CD4-positive, alpha-beta memory T cell (primary cell): Measurements from ENCODE around the gene F13B. TPM values are rescaled to one million over a fixed set of nuclear protein-coding genes. Genes with fewer than 3 reads are reported as not detected.

Source experiments
- CTCF ChIA-PET: fragments of 350-600 bp; sonication (Branson Sonifier 250); formaldehyde crosslinking; loops from one replicate; lab custom pipeline; 2021; ENCODE audit warnings: inconsistent platforms; ENCODE audit not compliant: partially characterized antibody; lab: Charles Lee
- POLR2A ChIA-PET: fragments of 350-600 bp; sonication (Branson Sonifier 250); formaldehyde crosslinking; loops from one replicate; lab custom pipeline; 2021; ENCODE audit not compliant: partially characterized antibody; lab: Charles Lee
- DNase-seq, 5 donors: peaks; one replicate each; pipeline versions ENCODE4 v3.0.0 to v3.0.0-alpha.2; 2020 to 2022; ENCODE audit warnings: mixed read lengths in 1 of 5
- H3K27ac ChIP-seq: one replicate; pipeline ENCODE4 v1.7.0; 2013; ENCODE audit warnings: low read depth, low read length
- H3K27me3 ChIP-seq: 2 replicates; pipeline ENCODE4 v1.7.0; 2013; ENCODE audit warnings: mild to moderate bottlenecking, low read length, moderate library complexity; ENCODE audit not compliant: insufficient read depth
- H3K36me3 ChIP-seq: 2 replicates; pipeline ENCODE4 v1.7.0; 2013; ENCODE audit warnings: mild to moderate bottlenecking, low read length, moderate library complexity; ENCODE audit not compliant: insufficient read depth
- H3K4me1 ChIP-seq: 2 replicates; pipeline ENCODE4 v1.7.0; 2013; ENCODE audit warnings: mild to moderate bottlenecking, low read length, moderate library complexity; ENCODE audit not compliant: insufficient read depth
- H3K4me3 ChIP-seq, 2 donors: one replicate each; pipeline ENCODE4 v1.7.0; 2013; ENCODE audit warnings: low read length in 2 of 2, mild to moderate bottlenecking in 1 of 2
- H3K9me3 ChIP-seq, 2 donors: one replicate each; pipeline ENCODE4 v1.7.0; 2013; ENCODE audit warnings: low read length in 2 of 2, control low read depth in 1 of 2; ENCODE audit not compliant: control insufficient read depth in 1 of 2
- H3K27ac Mint-ChIP-seq, 7 donors: one replicate each; pipeline ENCODE4 v1.8.0; 2020 to 2021; ENCODE audit warnings: mixed read lengths in 7 of 7, mild to moderate bottlenecking in 6 of 7, inconsistent platforms in 3 of 7, moderate library complexity in 3 of 7
- H3K27me3 Mint-ChIP-seq, 2 donors: one replicate each; pipeline ENCODE4 v1.8.0; 2020 to 2021; ENCODE audit warnings: mixed read lengths in 2 of 2
- H3K36me3 Mint-ChIP-seq, 2 donors: one replicate each; pipeline ENCODE4 v1.8.0; 2020 to 2021; ENCODE audit warnings: mixed read lengths in 2 of 2, inconsistent platforms in 1 of 2, mild to moderate bottlenecking in 1 of 2
- H3K4me1 Mint-ChIP-seq, 4 donors: one replicate each; pipeline ENCODE4 v1.8.0; 2020 to 2021; ENCODE audit warnings: mixed read lengths in 4 of 4, mild to moderate bottlenecking in 1 of 4
- H3K4me3 Mint-ChIP-seq, 8 donors: one replicate each; pipeline ENCODE4 v1.8.0; 2020 to 2021; ENCODE audit warnings: mixed read lengths in 8 of 8, mild to moderate bottlenecking in 7 of 8, moderate library complexity in 6 of 8, inconsistent platforms in 3 of 8
- H3K9me3 Mint-ChIP-seq, 8 donors: one replicate each; pipeline ENCODE4 v1.8.0; 2020 to 2021; ENCODE audit warnings: mixed read lengths in 8 of 8, mild to moderate bottlenecking in 5 of 8, inconsistent platforms in 3 of 8, moderate library complexity in 1 of 8
- intact Hi-C: fragments of 100-400 bp; cut with micrococcal nuclease; formaldehyde crosslinking; loops from one replicate; pipeline ENCODE4 v1.15.1; 2023
- polyA plus RNA-seq, 2 donors: library from polyadenylated mRNA; unstranded; fragments of 300-500 nt; fragmentation: Illumina TruSeq; gene quantifications; one replicate each; pipeline ENCODE4 v1.2.3, GENCODE V29; 2021
- total RNA-seq, 2 experiments: library from RNA; stranded (reverse); gene quantifications; one replicate each; pipeline ENCODE4 v1.2.3, GENCODE V29; 2021

The F13B gene
- total and polyA plus RNA-seq, 4 experiments from 2014 or later = not detected

DNA sequence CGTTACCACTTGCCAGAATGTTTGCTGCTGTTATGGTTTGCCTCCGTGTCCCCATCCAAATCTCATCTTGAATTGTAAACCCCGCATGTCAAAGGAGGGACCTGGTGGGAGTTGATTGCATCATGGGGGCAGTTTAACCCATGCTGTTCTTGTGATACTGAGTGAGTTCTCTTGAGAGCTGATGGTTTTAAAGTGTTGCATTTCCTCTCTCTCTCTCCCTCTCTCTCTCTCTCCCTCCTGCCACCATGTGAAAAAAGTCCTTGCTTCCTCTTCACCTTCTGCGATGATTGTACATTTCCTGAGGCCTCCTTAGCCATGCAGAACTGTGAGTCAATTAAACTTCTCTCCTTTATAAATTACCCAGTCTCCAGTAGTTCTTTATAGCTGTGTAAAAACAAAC lies 45.3 kb downstream of the F13B start:
- CTCF ChIA-PET = no interaction called here

DNA sequence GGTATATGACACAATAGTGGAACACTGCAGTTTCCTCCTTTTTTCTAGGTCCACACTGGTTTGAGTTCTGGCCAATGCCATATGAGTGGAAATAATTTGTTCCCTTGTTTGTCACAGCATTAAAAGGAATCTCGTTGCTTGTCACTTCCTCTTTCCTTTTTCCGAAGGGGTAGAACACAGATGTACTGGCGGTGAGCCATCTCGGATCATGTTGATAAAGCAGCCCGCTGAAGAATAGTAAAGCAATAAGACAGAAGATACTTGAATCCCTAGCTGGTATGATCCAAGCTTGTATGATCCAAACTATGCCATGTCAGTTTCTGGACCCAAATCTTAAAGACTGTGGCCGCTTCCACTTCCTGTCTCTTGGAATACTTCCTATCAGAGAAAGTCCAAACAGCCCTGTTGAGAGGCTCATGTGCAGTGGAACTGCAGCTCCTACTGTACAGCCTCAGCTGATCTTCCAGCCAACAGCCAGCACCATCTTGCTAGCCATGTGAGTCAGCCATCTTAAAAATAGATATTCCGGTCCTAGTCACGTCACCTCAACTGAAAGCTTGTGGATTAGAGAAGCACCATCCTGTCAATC lies 49.4 kb downstream of the F13B start:
- Mint-ChIP-seq H3K27ac (no peak overlapping the region), H3K9me3 (peaks cover 0 to 2% (median 0%) of the 10 kb centered on the region in 8 donors), H3K36me3 (no peaks in the 10 kb centered on the region), H3K4me1 (no peaks in the 10 kb centered on the region), H3K4me3 (no peak overlapping the region), H3K27me3 (peaks cover 1 to 2% of the 10 kb centered on the region in 2 donors)
- Histone ChIP-seq H3K27ac (no peak overlapping the region), H3K4me1 (no peaks in the 10 kb centered on the region), H3K27me3 (no peaks in the 10 kb centered on the region), H3K4me3 (no peak overlapping the region), H3K36me3 (no peaks in the 10 kb centered on the region), H3K9me3 (no peaks in the 10 kb centered on the region)
- DNase-seq = no peak
- POLR2A ChIA-PET = no interaction called here
- intact Hi-C loops = no loop called here
- CTCF ChIA-PET = no interaction called here

More for the DNA sequence above, 45.3 kb downstream of the F13B start:
- H3K9me3 Mint-ChIP-seq = peaks cover 0 to 2% (median 0%) of the 10 kb centered on the region in 8 donors
- no peaks in the 10 kb centered on the region for H3K36me3 Mint-ChIP-seq
- H3K27me3 Mint-ChIP-seq = peaks cover 2 to 3% of the 10 kb centered on the region in 2 donors
- H3K4me1 Mint-ChIP-seq = no peaks in the 10 kb centered on the region
- no peaks in the 10 kb centered on the region for H3K4me1 ChIP-seq
- H3K27ac ChIP-seq = no peak overlapping the region
- no peak overlapping the region for H3K4me3 Mint-ChIP-seq
- no peak for DNase-seq
- H3K27me3 ChIP-seq = no peaks in the 10 kb centered on the region
- intact Hi-C loops = no loop called here
- H3K9me3 ChIP-seq = no peaks in the 10 kb centered on the region
- no peaks in the 10 kb centered on the region for H3K36me3 ChIP-seq
- H3K4me3 ChIP-seq = no peak overlapping the region
- POLR2A ChIA-PET = no interaction called here
- H3K27ac Mint-ChIP-seq = no peak overlapping the region

GRCh38 chr1:197016751-197017150 lies 50.3 kb downstream of the F13B start:
- Histone ChIP-seq H3K36me3 (no peaks in the 10 kb centered on the region), H3K27me3 (no peaks in the 10 kb centered on the region), H3K9me3 (no peaks in the 10 kb centered on the region), H3K27ac (no peak overlapping the region), H3K4me1 (no peaks in the 10 kb centered on the region), H3K4me3 (no peak overlapping the region)
- H3K9me3 Mint-ChIP-seq = peaks cover 0 to 2% (median under 1%) of the 10 kb centered on the region in 8 donors
- H3K4me3 Mint-ChIP-seq = no peak overlapping the region
- no peak overlapping the region for H3K27ac Mint-ChIP-seq
- intact Hi-C loops = no loop called here
- no peak for DNase-seq
- CTCF ChIA-PET = no interaction called here
- H3K4me1 Mint-ChIP-seq = no peaks in the 10 kb centered on the region
- peaks cover 2% of the 10 kb centered on the region in 2 donors for H3K27me3 Mint-ChIP-seq
- H3K36me3 Mint-ChIP-seq = no peaks in the 10 kb centered on the region
- POLR2A ChIA-PET = no interaction called here

GRCh38 chr1:197013234-197013633 lies 53.8 kb downstream of the F13B start:
- Mint-ChIP-seq H3K27me3 (peaks cover 0 to 4% of the 10 kb centered on the region in 2 donors), H3K4me3 (no peak overlapping the region), H3K36me3 (no peaks in the 10 kb centered on the region), H3K27ac (no peak overlapping the region), H3K9me3 (peaks cover 2 to 15% (median 8%) of the 10 kb centered on the region in 8 donors), H3K4me1 (no peaks in the 10 kb centered on the region)
- CTCF ChIA-PET = no interaction called here
- Histone ChIP-seq H3K27me3 (no peaks in the 10 kb centered on the region), H3K36me3 (no peaks in the 10 kb centered on the region), H3K4me1 (no peaks in the 10 kb centered on the region), H3K27ac (no peak overlapping the region), H3K4me3 (no peak overlapping the region), H3K9me3 (no peaks in the 10 kb centered on the region)
- intact Hi-C loops = no loop called here
- POLR2A ChIA-PET = no interaction called here
- DNase-seq = no peak

GRCh38 chr1:197011614-197012013 lies 55.4 kb downstream of the F13B start:
- H3K4me1 Mint-ChIP-seq = no peaks in the 10 kb centered on the region
- H3K4me1 ChIP-seq = no peaks in the 10 kb centered on the region
- H3K4me3 Mint-ChIP-seq = no peak overlapping the region
- DNase-seq = no peak
- H3K27me3 Mint-ChIP-seq = peaks cover 0 to 4% of the 10 kb centered on the region in 2 donors
- H3K4me3 ChIP-seq = no peak overlapping the region
- H3K36me3 Mint-ChIP-seq = no peaks in the 10 kb centered on the region
- POLR2A ChIA-PET = no interaction called here
- no peaks in the 10 kb centered on the region for H3K27me3 ChIP-seq
- CTCF ChIA-PET = no interaction called here
- no peaks in the 10 kb centered on the region for H3K36me3 ChIP-seq
- H3K27ac Mint-ChIP-seq = no peak overlapping the region
- H3K27ac ChIP-seq = no peak overlapping the region
- H3K9me3 ChIP-seq = no peaks in the 10 kb centered on the region
- peaks cover 2 to 15% (median 8%) of the 10 kb centered on the region in 8 donors for H3K9me3 Mint-ChIP-seq
- intact Hi-C loops = no loop called here

DNA sequence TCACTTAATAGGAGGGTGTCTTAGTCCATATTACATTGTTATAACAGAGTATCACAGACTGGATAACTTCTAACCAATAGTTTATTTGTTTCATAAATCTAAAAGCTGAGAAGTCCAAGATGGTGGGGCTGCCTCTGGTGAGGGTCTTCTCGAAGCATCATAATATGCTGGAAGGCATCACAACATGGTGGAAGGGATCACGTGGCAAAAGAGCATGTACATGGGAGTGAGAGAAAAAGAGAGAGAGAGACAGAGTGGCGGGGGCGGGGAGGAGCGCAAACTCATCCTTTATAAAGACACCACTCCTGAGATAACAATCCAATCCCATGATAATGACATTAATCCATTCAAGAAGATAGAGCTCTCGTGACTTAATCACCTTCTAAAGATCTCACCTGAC lies 58.2 kb downstream of the F13B start:
- Mint-ChIP-seq H3K27me3 (peaks cover 0 to 4% of the 10 kb centered on the region in 2 donors), H3K9me3 (peaks cover 2 to 15% (median 8%) of the 10 kb centered on the region in 8 donors), H3K27ac (no peak overlapping the region), H3K4me1 (no peaks in the 10 kb centered on the region), H3K36me3 (no peaks in the 10 kb centered on the region), H3K4me3 (no peak overlapping the region)
- ChIA-PET POLR2A (no interaction called here), CTCF (no interaction called here)
- Histone ChIP-seq H3K4me1 (no peaks in the 10 kb centered on the region), H3K27ac (no peak overlapping the region), H3K36me3 (no peaks in the 10 kb centered on the region), H3K9me3 (no peaks in the 10 kb centered on the region), H3K4me3 (no peak overlapping the region), H3K27me3 (no peaks in the 10 kb centered on the region)
- intact Hi-C loops = no loop called here
- no peak for DNase-seq

- Histone ChIP-seq H3K4me3 (no peak overlapping the region), H3K9me3 (no peaks in the 10 kb centered on the region), H3K27me3 (no peaks in the 10 kb centered on the region), H3K27ac (no peak overlapping the region), H3K4me1 (no peaks in the 10 kb centered on the region), H3K36me3 (no peaks in the 10 kb centered on the region)
- Mint-ChIP-seq H3K4me3 (no peak overlapping the region), H3K36me3 (no peaks in the 10 kb centered on the region), H3K27me3 (no peaks in the 10 kb centered on the region), H3K27ac (no peak overlapping the region), H3K4me1 (no peaks in the 10 kb centered on the region), H3K9me3 (no peaks in the 10 kb centered on the region)
- CTCF ChIA-PET = no interaction called here
- intact Hi-C loops = no loop called here
- DNase-seq = no peak
- POLR2A ChIA-PET = no interaction called here
Measured at GRCh38 chr1:197003132-197003531, 63.9 kb downstream of the F13B start.
